ENCODE measurements around the gene TMIGD2.
A peak's percentile ranks its signal among the peaks of the same experiment; 100 is the strongest.

Gene TMIGD2

DNA sequence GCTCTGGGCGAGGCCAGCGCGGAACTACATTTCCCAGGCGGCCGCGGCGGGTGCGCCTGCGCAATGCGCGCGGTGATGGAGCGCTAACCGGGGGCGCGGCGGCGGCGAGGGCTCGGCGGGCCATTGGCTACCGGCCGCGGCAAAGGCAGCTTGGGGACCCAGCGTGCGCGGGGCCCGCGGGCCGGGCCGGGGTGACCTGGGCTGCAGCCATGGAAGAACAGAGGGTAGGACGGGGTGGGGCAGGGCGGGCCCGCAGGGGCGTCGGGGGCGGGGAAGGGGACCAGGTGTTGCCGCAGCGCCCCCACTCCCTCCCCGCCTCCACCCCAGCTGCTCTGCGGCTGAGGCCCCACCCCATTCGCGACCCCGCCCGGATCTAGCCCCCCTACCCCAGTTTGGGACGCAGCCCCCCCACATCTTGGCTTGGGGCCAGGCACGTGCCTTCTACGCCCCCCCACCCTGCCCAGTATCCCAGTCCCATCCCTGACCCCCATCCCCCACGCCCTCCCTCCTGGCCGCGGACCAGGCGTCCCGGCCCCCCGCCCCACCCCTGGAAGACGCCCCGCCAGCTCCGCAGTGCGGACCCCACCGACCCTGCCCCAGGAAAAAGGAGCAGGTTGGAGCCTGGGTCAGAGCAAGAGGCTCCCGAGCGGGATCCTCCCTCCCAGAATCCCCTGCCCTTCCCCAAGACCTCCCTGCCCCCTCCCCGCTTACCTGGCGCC lies 2.5 kb upstream of the TMIGD2 start, which contains the start of gene FSD1:
Gene FSD1, plus strand, starts transcription at position 61 of the 719 bp plus-strand sequence. Its CDS starts 149 bp downstream, at position 210.
- Histone ChIP-seq H3K9me3 (ENCODE audit: insufficient read depth, low read length) (no peaks in the 10 kb centered on the region), H3K27ac (ENCODE audit: low read length) (no peak within 1 kb of the TSS), H3K4me1 (ENCODE audit: low read length) (no peaks in the 10 kb centered on the region), H3K27me3 (ENCODE audit: low read depth, low read length) (no peaks in the 10 kb centered on the region), H3K4me3 (ENCODE audit: low read length) (peak within 1 kb of the TSS; percentile 77), H3K36me3 (replicated peaks; ENCODE audit: low read depth, low read length) (no peaks in the 10 kb centered on the region), H4K20me1 (ENCODE audit: insufficient read depth, low read length) (no peaks in the 10 kb centered on the region), H2AFZ (ENCODE audit: low read depth, low read length) (peak within 1 kb of the TSS; percentile 48), H3K79me2 (ENCODE audit: low read length) (no peaks in the 10 kb centered on the region), H3K9ac (ENCODE audit: low read length) (peak within 1 kb of the TSS; percentile 12; the same call in 1 of the 2 replicates), H3K4me2 (ENCODE audit: low read length) (peak within 1 kb of the TSS; percentile 67)
- TF ChIP-seq, protein P1, sequence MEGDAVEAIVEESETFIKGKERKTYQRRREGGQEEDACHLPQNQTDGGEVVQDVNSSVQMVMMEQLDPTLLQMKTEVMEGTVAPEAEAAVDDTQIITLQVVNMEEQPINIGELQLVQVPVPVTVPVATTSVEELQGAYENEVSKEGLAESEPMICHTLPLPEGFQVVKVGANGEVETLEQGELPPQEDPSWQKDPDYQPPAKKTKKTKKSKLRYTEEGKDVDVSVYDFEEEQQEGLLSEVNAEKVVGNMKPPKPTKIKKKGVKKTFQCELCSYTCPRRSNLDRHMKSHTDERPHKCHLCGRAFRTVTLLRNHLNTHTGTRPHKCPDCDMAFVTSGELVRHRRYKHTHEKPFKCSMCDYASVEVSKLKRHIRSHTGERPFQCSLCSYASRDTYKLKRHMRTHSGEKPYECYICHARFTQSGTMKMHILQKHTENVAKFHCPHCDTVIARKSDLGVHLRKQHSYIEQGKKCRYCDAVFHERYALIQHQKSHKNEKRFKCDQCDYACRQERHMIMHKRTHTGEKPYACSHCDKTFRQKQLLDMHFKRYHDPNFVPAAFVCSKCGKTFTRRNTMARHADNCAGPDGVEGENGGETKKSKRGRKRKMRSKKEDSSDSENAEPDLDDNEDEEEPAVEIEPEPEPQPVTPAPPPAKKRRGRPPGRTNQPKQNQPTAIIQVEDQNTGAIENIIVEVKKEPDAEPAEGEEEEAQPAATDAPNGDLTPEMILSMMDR (IDR thresholded peaks at IDR 0.05; ENCODE audit: low read depth, low read length) = no peak
- no peak for TF ChIP-seq EZH2phosphoT487 (IDR thresholded peaks at IDR 0.05; ENCODE audit: low read depth)

DNA sequence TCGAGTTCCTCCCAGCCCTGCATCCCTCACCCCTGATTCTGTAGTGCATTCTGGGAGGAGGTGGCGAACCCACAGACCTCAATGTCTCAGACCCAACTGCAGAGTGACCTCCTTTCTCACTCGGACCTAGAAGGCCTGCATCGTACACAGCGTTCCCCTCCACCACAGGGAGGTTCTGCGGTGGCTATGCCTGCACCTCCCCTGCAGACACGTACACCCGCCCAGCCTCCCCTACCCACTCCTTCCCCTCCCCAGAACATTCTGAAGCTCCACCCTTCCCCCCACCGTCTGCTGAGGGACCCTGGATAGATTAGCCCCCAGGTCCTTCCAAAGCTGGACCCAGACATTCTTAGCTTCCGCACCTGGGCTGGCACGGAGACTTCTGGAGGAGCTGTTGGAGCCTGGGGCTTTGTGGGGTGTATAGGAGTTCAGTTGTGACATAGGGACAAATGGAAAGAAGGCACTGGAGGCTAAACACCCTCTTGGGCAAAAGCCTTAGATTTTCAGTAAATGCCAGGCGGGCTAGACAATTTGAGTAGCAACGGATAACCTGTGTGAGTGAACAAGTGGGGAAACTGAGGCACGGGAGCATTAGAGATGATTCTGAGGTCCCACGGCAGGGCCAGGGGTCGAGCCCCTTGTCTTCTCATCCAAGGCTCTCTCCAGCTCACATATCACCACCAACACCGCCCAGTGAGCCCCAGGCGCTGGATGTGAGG lies 1.8 kb upstream of the TMIGD2 start:
- H3K27me3 ChIP-seq (ENCODE audit: low read depth, low read length) = no peaks in the 10 kb centered on the region
- no peaks in the 10 kb centered on the region for H4K20me1 ChIP-seq (ENCODE audit: insufficient read depth, low read length)
- H3K4me2 ChIP-seq (ENCODE audit: low read length) = peak overlapping the region; percentile 67
- peak overlapping the region; percentile 48 for H2AFZ ChIP-seq (ENCODE audit: low read depth, low read length)
- peak overlapping the region; percentile 77 for H3K4me3 ChIP-seq (ENCODE audit: low read length)
- H3K4me1 ChIP-seq (ENCODE audit: low read length) = no peaks in the 10 kb centered on the region
- H3K9ac ChIP-seq (ENCODE audit: low read length) = no peak overlapping the region
- no peaks in the 10 kb centered on the region for H3K9me3 ChIP-seq (ENCODE audit: insufficient read depth, low read length)
- no peaks in the 10 kb centered on the region for H3K36me3 ChIP-seq (replicated peaks; ENCODE audit: low read depth, low read length)
- no peak overlapping the region for H3K27ac ChIP-seq (ENCODE audit: low read length)
- TF ChIP-seq EZH2phosphoT487 (IDR thresholded peaks at IDR 0.05; ENCODE audit: low read depth) = no peak
- TF ChIP-seq, protein P1 (IDR thresholded peaks at IDR 0.05; ENCODE audit: low read depth, low read length) = no peak
- H3K79me2 ChIP-seq (ENCODE audit: low read length) = no peaks in the 10 kb centered on the region

DNA sequence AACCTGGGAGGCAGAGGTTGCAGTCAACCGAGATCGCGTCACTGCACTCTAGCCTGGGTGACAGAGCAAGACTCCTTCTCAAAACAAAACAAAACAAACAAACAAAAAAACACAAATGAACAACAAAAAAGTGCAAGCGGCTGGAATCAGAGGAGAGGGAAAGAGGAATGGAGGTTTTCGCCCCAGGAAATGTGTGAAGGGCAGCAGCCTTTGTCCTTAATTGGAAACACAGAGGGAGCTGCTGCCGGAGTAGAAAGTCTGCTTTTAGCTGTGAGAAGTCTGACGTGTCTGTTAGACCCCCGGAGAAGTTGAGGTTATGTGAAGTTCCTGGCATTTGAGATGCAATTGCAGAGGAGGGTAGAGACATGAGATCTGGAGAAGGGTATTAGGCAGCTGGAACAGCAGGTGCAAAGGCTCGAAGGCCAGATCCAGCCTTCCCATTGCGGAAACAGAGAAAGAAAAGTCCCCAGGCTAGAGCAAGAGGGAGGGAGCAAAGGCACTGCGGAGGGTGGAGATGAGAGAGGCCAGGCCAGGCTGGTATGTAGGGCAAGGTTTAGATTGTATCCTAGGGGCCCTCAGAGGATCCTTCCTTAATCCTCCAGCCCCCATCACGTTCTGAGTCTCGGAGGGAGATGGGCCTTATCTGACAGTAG lies 473 bp downstream of the TMIGD2 start:
- no peak for TF ChIP-seq EZH2phosphoT487 (IDR thresholded peaks at IDR 0.05; ENCODE audit: low read depth)
- TF ChIP-seq, protein P1 (IDR thresholded peaks at IDR 0.05; ENCODE audit: low read depth, low read length) = no peak
- no peak overlapping the region for H3K4me2 ChIP-seq (ENCODE audit: low read length)
- no peaks in the 10 kb centered on the region for H3K79me2 ChIP-seq (ENCODE audit: low read length)
- H3K27ac ChIP-seq (ENCODE audit: low read length) = no peak overlapping the region
- no peak overlapping the region for H2AFZ ChIP-seq (ENCODE audit: low read depth, low read length)
- H3K4me3 ChIP-seq (ENCODE audit: low read length) = no peak overlapping the region
- no peaks in the 10 kb centered on the region for H3K4me1 ChIP-seq (ENCODE audit: low read length)
- H4K20me1 ChIP-seq (ENCODE audit: insufficient read depth, low read length) = no peaks in the 10 kb centered on the region
- H3K36me3 ChIP-seq (replicated peaks; ENCODE audit: low read depth, low read length) = no peaks in the 10 kb centered on the region
- H3K27me3 ChIP-seq (ENCODE audit: low read depth, low read length) = no peaks in the 10 kb centered on the region
- H3K9me3 ChIP-seq (ENCODE audit: insufficient read depth, low read length) = no peaks in the 10 kb centered on the region
- H3K9ac ChIP-seq (ENCODE audit: low read length) = no peak overlapping the region

DNA sequence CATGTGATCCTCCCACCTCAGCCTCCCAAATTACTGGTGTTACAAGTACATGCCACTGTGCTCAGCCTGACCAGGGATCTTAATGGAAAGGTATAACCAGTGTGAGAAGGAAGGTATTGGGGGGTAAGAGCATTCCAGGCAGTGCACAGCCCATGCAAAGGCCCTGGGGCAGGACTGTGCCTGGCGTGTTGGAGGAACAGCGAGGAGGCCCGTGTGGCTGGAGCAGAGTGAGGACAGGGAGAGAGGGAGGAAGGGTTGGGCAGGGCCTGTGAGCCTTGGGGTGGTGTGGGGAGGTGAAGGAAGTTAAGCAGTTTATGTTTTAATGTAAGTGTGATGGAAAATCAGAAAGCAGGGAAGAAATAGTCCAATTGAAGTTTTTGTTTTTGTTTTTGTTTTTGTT lies 1.6 kb downstream of the TMIGD2 start:
- no peaks in the 10 kb centered on the region for H3K79me2 ChIP-seq (ENCODE audit: low read length)
- no peak overlapping the region for H3K4me3 ChIP-seq (ENCODE audit: low read length)
- H3K27ac ChIP-seq (ENCODE audit: low read length) = no peak overlapping the region
- H4K20me1 ChIP-seq (ENCODE audit: insufficient read depth, low read length) = no peaks in the 10 kb centered on the region
- H2AFZ ChIP-seq (ENCODE audit: low read depth, low read length) = no peak overlapping the region
- peaks cover 4% of the 10 kb centered on the region; the same call in 1 of the 2 replicates for H3K27me3 ChIP-seq (ENCODE audit: low read depth, low read length)
- no peaks in the 10 kb centered on the region for H3K4me1 ChIP-seq (ENCODE audit: low read length)
- no peak overlapping the region for H3K4me2 ChIP-seq (ENCODE audit: low read length)
- H3K36me3 ChIP-seq (replicated peaks; ENCODE audit: low read depth, low read length) = no peaks in the 10 kb centered on the region
- H3K9ac ChIP-seq (ENCODE audit: low read length) = no peak overlapping the region
- H3K9me3 ChIP-seq (ENCODE audit: insufficient read depth, low read length) = no peaks in the 10 kb centered on the region
- TF ChIP-seq, protein P1 (IDR thresholded peaks at IDR 0.05; ENCODE audit: low read depth, low read length) = no peak
- TF ChIP-seq EZH2phosphoT487 (IDR thresholded peaks at IDR 0.05; ENCODE audit: low read depth) = no peak

Measured in OCI-LY3 (cell line).